IMR-90 (cell line): Measurements from ENCODE around the gene NCAPG2. TPM values are rescaled to one million over a fixed set of nuclear protein-coding genes. Genes with fewer than 3 reads are reported as not detected.

Source experiments
- ATAC-seq: fragments of 200-7000 bp; cut with Tn5 transposase; 2 replicates; pipeline ENCODE4 v1.9.1; 2020; ENCODE audit warnings: low read depth, mild to moderate bottlenecking, moderate library complexity
- BruUV-seq: library from RNA; stranded (reverse); fragments of 400-500 nt; replicated peaks from 2 replicates; lab custom pipeline; 2021; lab: Mats Ljungman, UMichigan
- CTCF ChIA-PET: fragments of 300-600 bp; formaldehyde crosslinking; extraction: SDS; loops from one replicate; lab custom pipeline; 2021; ENCODE audit warnings: antibody characterized with exemption; lab: Yijun Ruan, JAX
- POLR2A ChIA-PET: fragments of 300-600 bp; sonication (Branson Sonifier 250); formaldehyde crosslinking; loops from one replicate; lab custom pipeline; 2022; ENCODE audit warnings: antibody characterized with exemption; ENCODE audit not compliant: unreplicated experiment; lab: Charles Lee
- DNase-seq: peaks from one replicate; pipeline ENCODE4 v3.0.0; 2013
- H2AFZ ChIP-seq: replicated peaks from 2 replicates; pipeline ENCODE3; 2013; ENCODE audit warnings: low read length, mild to moderate bottlenecking; ENCODE audit not compliant: poor library complexity
- H2AK5ac ChIP-seq: 2 replicates; pipeline ENCODE4 v1.6.1; 2013; ENCODE audit warnings: low read depth, low read length, inconsistent platforms
- H2AK9ac ChIP-seq: replicated peaks from 2 replicates; pipeline ENCODE3; 2013; ENCODE audit warnings: mild to moderate bottlenecking, low read depth, low read length, moderate library complexity; ENCODE audit not compliant: poor library complexity
- H2BK120ac ChIP-seq: 2 replicates; pipeline ENCODE4 v1.6.1; 2013; ENCODE audit warnings: low read depth, low read length, inconsistent platforms
- H2BK15ac ChIP-seq: 3 replicates; pipeline ENCODE4 v1.6.1; 2013; ENCODE audit warnings: low read depth, low read length, inconsistent platforms
- H2BK20ac ChIP-seq: 2 replicates; pipeline ENCODE4 v1.6.1; 2013; ENCODE audit warnings: low read depth, mild to moderate bottlenecking, inconsistent platforms, low read length, moderate library complexity
- H2BK5ac ChIP-seq: 2 replicates; pipeline ENCODE4 v1.6.1; 2013; ENCODE audit warnings: mild to moderate bottlenecking, low read depth, low read length, inconsistent platforms; ENCODE audit not compliant: poor library complexity, severe bottlenecking
- H3K14ac ChIP-seq: replicated peaks from 2 replicates; pipeline ENCODE4 v1.6.1; 2013; ENCODE audit warnings: low read depth, low read length, inconsistent platforms
- H3K18ac ChIP-seq: 2 replicates; pipeline ENCODE4 v1.6.1; 2013; ENCODE audit warnings: low read depth, low read length, control low read depth
- H3K23ac ChIP-seq: 2 replicates; pipeline ENCODE4 v1.6.1; 2013; ENCODE audit warnings: low read depth, low read length, inconsistent platforms
- H3K27ac ChIP-seq: 2 replicates; pipeline ENCODE4 v1.5.1; 2013; ENCODE audit warnings: mild to moderate bottlenecking, control low read depth, low read length; ENCODE audit not compliant: insufficient read depth
- H3K27me3 ChIP-seq: 2 replicates; pipeline ENCODE4 v1.6.1; 2013; ENCODE audit warnings: low read length; ENCODE audit not compliant: control insufficient read depth, insufficient read depth
- H3K36me3 ChIP-seq: 2 replicates; pipeline ENCODE4 v1.6.1; 2013; ENCODE audit warnings: low read length, mixed read lengths; ENCODE audit not compliant: control insufficient read depth, insufficient read depth
- H3K4ac ChIP-seq: 2 replicates; pipeline ENCODE4 v1.6.1; 2013; ENCODE audit warnings: low read depth, low read length, inconsistent platforms
- H3K4me1 ChIP-seq: 2 replicates; pipeline ENCODE4 v1.6.1; 2013; ENCODE audit warnings: low read length, mixed read lengths; ENCODE audit not compliant: control insufficient read depth, insufficient read depth
- H3K4me2 ChIP-seq: 2 replicates; pipeline ENCODE4 v1.6.1; 2013; ENCODE audit warnings: low read depth, mild to moderate bottlenecking, control low read depth, low read length, moderate library complexity
- H3K4me3 ChIP-seq: 2 replicates; pipeline ENCODE4 v1.5.1; 2013; ENCODE audit warnings: low read depth, mild to moderate bottlenecking, control low read depth, low read length, moderate library complexity; ENCODE audit not compliant: insufficient read depth
- H3K56ac ChIP-seq: 2 replicates; pipeline ENCODE4 v1.6.1; 2013; ENCODE audit warnings: low read length, inconsistent platforms; ENCODE audit not compliant: insufficient read depth; ENCODE audit errors: extremely low read depth
- H3K79me1 ChIP-seq, 2 experiments: 2 replicates each; pipeline ENCODE4 v1.6.1; 2013; ENCODE audit warnings: low read length in 2 of 2, inconsistent platforms in 1 of 2, low read depth in 1 of 2
- H3K9ac ChIP-seq: 2 replicates; pipeline ENCODE4 v1.6.1; 2013; ENCODE audit warnings: low read depth, low read length, control low read depth
- H3K9me1 ChIP-seq: 2 replicates; pipeline ENCODE4 v1.6.1; 2013; ENCODE audit warnings: low read length, inconsistent platforms; ENCODE audit not compliant: insufficient read depth
- H3K9me3 ChIP-seq: 2 replicates; pipeline ENCODE4 v1.6.1; 2013; ENCODE audit warnings: low read length; ENCODE audit not compliant: control insufficient read depth, insufficient read depth
- H4K20me1 ChIP-seq: 2 replicates; pipeline ENCODE4 v1.6.1; 2013; ENCODE audit warnings: low read length, inconsistent platforms; ENCODE audit not compliant: insufficient read depth
- H4K5ac ChIP-seq: 2 replicates; pipeline ENCODE4 v1.6.1; 2013; ENCODE audit warnings: mild to moderate bottlenecking, low read depth, low read length, control low read depth
- H4K8ac ChIP-seq, 2 experiments: 2 replicates each; pipeline ENCODE4 v1.6.1; 2013; ENCODE audit warnings: low read depth in 2 of 2, low read length in 2 of 2, control low read depth in 1 of 2, inconsistent platforms in 1 of 2
- H4K91ac ChIP-seq: 2 replicates; pipeline ENCODE4 v1.6.1; 2013; ENCODE audit warnings: low read depth, low read length, inconsistent platforms; ENCODE audit not compliant: insufficient read depth
- BHLHE40 ChIP-seq: fragments of 150-350 bp; IDR thresholded peaks from 2 replicates; pipeline ENCODE4 v1.6.1; 2016; ENCODE audit warnings: mild to moderate bottlenecking, low read depth, low read length
- CEBPB ChIP-seq: IDR thresholded peaks from 2 replicates; pipeline ENCODE4 v1.6.1; 2012; ENCODE audit warnings: low read depth, low read length, improper control_type of control experiment
- CHD1 ChIP-seq: IDR thresholded peaks from 2 replicates; pipeline ENCODE4 v1.6.1; 2012; ENCODE audit warnings: low read depth, low read length, improper control_type of control experiment
- CTCF ChIP-seq: conservative IDR thresholded peaks from 2 replicates; pipeline ENCODE4 v1.5.1; 2012; ENCODE audit warnings: mild to moderate bottlenecking, low read depth, low read length, improper control_type of control experiment
- ELK1 ChIP-seq: fragments of 150-350 bp; IDR thresholded peaks from 2 replicates; pipeline ENCODE4 v1.6.1; 2016; ENCODE audit warnings: low read depth, mild to moderate bottlenecking, low read length, moderate library complexity, borderline replicate concordance
- FOS ChIP-seq: fragments of 150-350 bp; IDR thresholded peaks from 2 replicates; pipeline ENCODE4 v1.6.1; 2016; ENCODE audit warnings: low read depth, low read length
- MAFK ChIP-seq: IDR thresholded peaks from 2 replicates; pipeline ENCODE4 v1.6.1; 2012; ENCODE audit warnings: low read depth, low read length, improper control_type of control experiment
- MAZ ChIP-seq: IDR thresholded peaks from 2 replicates; pipeline ENCODE4 v1.6.1; 2012; ENCODE audit warnings: low read depth, mild to moderate bottlenecking, low read length, improper control_type of control experiment, moderate library complexity, borderline replicate concordance
- MXI1 ChIP-seq: IDR thresholded peaks from 2 replicates; pipeline ENCODE4 v1.6.1; 2012; ENCODE audit warnings: low read depth, mild to moderate bottlenecking, low read length, moderate library complexity, borderline replicate concordance
- NFE2L2 ChIP-seq: fragments of 150-350 bp; IDR thresholded peaks from 2 replicates; pipeline ENCODE4 v1.6.1; 2016; ENCODE audit warnings: low read depth, mild to moderate bottlenecking, low read length
- POLR2A ChIP-seq: IDR thresholded peaks from 2 replicates; pipeline ENCODE4 v1.6.1; 2012; ENCODE audit warnings: mild to moderate bottlenecking, low read depth, low read length
- RAD21 ChIP-seq: IDR thresholded peaks from 2 replicates; pipeline ENCODE4 v1.6.1; 2012; ENCODE audit warnings: low read length, improper control_type of control experiment
- RCOR1 ChIP-seq: IDR thresholded peaks from 2 replicates; pipeline ENCODE4 v1.6.1; 2012; ENCODE audit warnings: mild to moderate bottlenecking, low read length, improper control_type of control experiment; ENCODE audit not compliant: insufficient replicate concordance
- RFX5 ChIP-seq: IDR thresholded peaks from 2 replicates; pipeline ENCODE4 v1.8.0; 2012; ENCODE audit warnings: low read depth, mild to moderate bottlenecking, low read length, moderate library complexity
- SMC3 ChIP-seq: fragments of 150-350 bp; IDR thresholded peaks from 2 replicates; pipeline ENCODE4 v1.6.1; 2016; ENCODE audit warnings: low read depth, mild to moderate bottlenecking, antibody characterized with exemption, low read length, moderate library complexity
- USF2 ChIP-seq: fragments of 150-350 bp; IDR thresholded peaks from 2 replicates; pipeline ENCODE4 v1.6.1; 2017; ENCODE audit warnings: mild to moderate bottlenecking, antibody characterized with exemption, low read length, low read depth
- WGBS, 2 experiments: methylation state at CpG; one replicate each; pipeline versions ENCODE4 v1.1.5 to v1.1.7; 2013; ENCODE audit warnings: missing lambda C conversion rate in 2 of 2; ENCODE audit not compliant: insufficient read length in 1 of 2; ENCODE audit errors: extremely low coverage in 2 of 2; 5-methylcytosine and 5-hydroxymethylcytosine counted together
- dilution Hi-C: fragments of 300-500 bp; cut with HindIII; formaldehyde crosslinking; loops from one replicate; pipeline ENCODE4 v1.14.3; 2018; ENCODE audit warnings: low sequenced_read_pairs; ENCODE audit not compliant: unreplicated experiment
- in situ Hi-C: fragments of 300-500 bp; cut with MboI; formaldehyde crosslinking; loops from 3 replicates; pipeline ENCODE4 v1.14.3; 2019; ENCODE audit warnings: low sequenced_read_pairs, inconsistent platforms, mixed read lengths
- intact Hi-C: fragments of 100-400 bp; cut with micrococcal nuclease; formaldehyde crosslinking; loops from 2 replicates; pipeline ENCODE4 v1.10.0; 2022
- polyA plus RNA-seq, 3 experiments: library from polyadenylated mRNA; depleted of rRNA; stranded (reverse); fragments of >200 nt; gene quantifications; 2 replicates each; pipeline ENCODE4 v1.2.3, GENCODE V29; 2012; ENCODE audit warnings: low replicate concordance in 1 of 3
- total RNA-seq: library from RNA; depleted of rRNA; stranded (reverse); fragments of >200 nt; gene quantifications from 2 replicates; pipeline ENCODE4 v1.2.3, GENCODE V29; 2012

Gene NCAPG2
- total and polyA plus RNA-seq, 2 of the 4 experiments (the other 2 are of a cell fraction): 25.6 to 25.8 TPM

GRCh38 chr7:158612546-158612945, 92.1 kb downstream of the NCAPG2 start:
- H4K8ac ChIP-seq: no peak overlapping the region
- H3K14ac ChIP-seq: no peak overlapping the region
- peaks cover under 1% of the 10 kb centered on the region; the same call in 1 of the 2 replicates for H3K36me3 ChIP-seq
- H3K4me3 ChIP-seq: no peak overlapping the region
- WGBS, 2 experiments: no CpG with 5 or more reads among the region's 4 CpGs
- H3K4ac ChIP-seq: no peak overlapping the region
- no peak overlapping the region for H3K56ac ChIP-seq
- H3K4me2 ChIP-seq: no peak overlapping the region
- CTCF ChIA-PET: no interaction called here
- no peaks in the 10 kb centered on the region for H4K20me1 ChIP-seq
- no peak overlapping the region for H3K23ac ChIP-seq
- H3K79me1 ChIP-seq: peaks cover 0 to 10% of the 10 kb centered on the region in 2 experiments; a peak in 1 of 4 replicates
- H2AK9ac ChIP-seq: no peak overlapping the region
- H4K5ac ChIP-seq: no peak overlapping the region
- H2AK5ac ChIP-seq: no peak overlapping the region
- no peak overlapping the region for H3K9ac ChIP-seq
- H4K91ac ChIP-seq: no peak overlapping the region
- no peaks in the 10 kb centered on the region for H3K9me3 ChIP-seq
- ATAC-seq (no peak), DNase-seq (no peak)
- H2BK5ac ChIP-seq: no peak overlapping the region
- no peak overlapping the region for H2BK20ac ChIP-seq
- no TSS peak for BruUV-seq
- POLR2A ChIA-PET: no interaction called here
- in situ Hi-C loops (no loop called here), dilution Hi-C loops (no loop called here), intact Hi-C loops (loop anchor here (10.0 kb wide), 1 partner anchor 212 kb away; the partner anchor contains the start of gene ESYT2)
- H2BK120ac ChIP-seq: no peak overlapping the region
- H3K27me3 ChIP-seq: no peaks in the 10 kb centered on the region
- H2AFZ ChIP-seq: no peak overlapping the region
- H3K27ac ChIP-seq: no peak overlapping the region
- no peak overlapping the region for H2BK15ac ChIP-seq
- H3K4me1 ChIP-seq: peaks cover 4% of the 10 kb centered on the region
- no peak overlapping the region for H3K18ac ChIP-seq
- 0 out of 2 replicates have a peak, but pooled peaks cover 4% of the 10 kb centered on the region for H3K9me1 ChIP-seq
- TF ChIP-seq USF2 (no peak), RFX5 (no peak), BHLHE40 (no peak), ELK1 (no peak), RCOR1 (no peak), POLR2A (no peak), CTCF (no peak), NFE2L2 (no peak), RAD21 (no peak), CHD1 (no peak), MAZ (no peak), CEBPB (no peak), MXI1 (no peak), FOS (no peak), MAFK (no peak), SMC3 (no peak)
